CD4-positive, alpha-beta T cell treated with Interleukin-17A for 1 hour (primary cell): ENCODE results near the gene GDPD5.

Source experiments
- DNase-seq: peaks from one replicate; pipeline ENCODE4 v3.0.0-alpha.2; 2020

Gene GDPD5

GRCh38 chr11:75487365-75487764 is 38.4 kb downstream of the GDPD5 start:
- DNase-seq: no peak

GRCh38 chr11:75485742-75486141 is 40.0 kb downstream of the GDPD5 start:
- no peak for DNase-seq

GRCh38 chr11:75482931-75483469 is 42.7 kb downstream of the GDPD5 start:
- DNase-seq: no peak

GRCh38 chr11:75481922-75482606 is 43.7 kb downstream of the GDPD5 start:
- no peak for DNase-seq

- no peak for DNase-seq
Measured at GRCh38 chr11:75481223-75481921, 44.4 kb downstream of the GDPD5 start.

- no peak for DNase-seq
Measured at GRCh38 chr11:75480185-75481175, 45.3 kb downstream of the GDPD5 start.

- DNase-seq: no peak
Measured at GRCh38 chr11:75479597-75480145, 46.1 kb downstream of the GDPD5 start.

- DNase-seq: no peak
Measured at GRCh38 chr11:75478783-75479596, 46.8 kb downstream of the GDPD5 start.

- DNase-seq: no peak
Measured at GRCh38 chr11:75477614-75477935, 48.2 kb downstream of the GDPD5 start.

- DNase-seq: no peak
Measured at GRCh38 chr11:75476739-75477613, 48.8 kb downstream of the GDPD5 start.

- no peak for DNase-seq
Measured at GRCh38 chr11:75475767-75476650, 49.7 kb downstream of the GDPD5 start.

GRCh38 chr11:75474878-75475766 is 50.6 kb downstream of the GDPD5 start:
- DNase-seq: peak; percentile 66

- no peak for DNase-seq
Measured at GRCh38 chr11:75474240-75474639, 51.5 kb downstream of the GDPD5 start.

- no peak for DNase-seq
Measured at GRCh38 chr11:75473684-75474083, 52.1 kb downstream of the GDPD5 start.

GRCh38 chr11:75472081-75472732 is 53.5 kb downstream of the GDPD5 start:
- no peak for DNase-seq

- DNase-seq: no peak
Measured at GRCh38 chr11:75471176-75471973, 54.4 kb downstream of the GDPD5 start.

GRCh38 chr11:75470476-75471080 is 55.2 kb downstream of the GDPD5 start:
- no peak for DNase-seq
